A549 treated with AZD9567 at 1 μM for 4 hours (cell line): ENCODE data around the gene SELE. TPM values are rescaled to one million over a fixed set of nuclear protein-coding genes. Genes with fewer than 3 reads are reported as not detected.

ENCODE experiments used
- total RNA-seq: library from RNA; stranded (reverse); fragments of 200-300 nt; extraction: Qiagen RNA extraction; gene quantifications from 5 replicates; pipeline ENCODE4 v1.2.3, GENCODE V29; 2022; ENCODE audit not compliant: insufficient read depth

The SELE gene, protein sequence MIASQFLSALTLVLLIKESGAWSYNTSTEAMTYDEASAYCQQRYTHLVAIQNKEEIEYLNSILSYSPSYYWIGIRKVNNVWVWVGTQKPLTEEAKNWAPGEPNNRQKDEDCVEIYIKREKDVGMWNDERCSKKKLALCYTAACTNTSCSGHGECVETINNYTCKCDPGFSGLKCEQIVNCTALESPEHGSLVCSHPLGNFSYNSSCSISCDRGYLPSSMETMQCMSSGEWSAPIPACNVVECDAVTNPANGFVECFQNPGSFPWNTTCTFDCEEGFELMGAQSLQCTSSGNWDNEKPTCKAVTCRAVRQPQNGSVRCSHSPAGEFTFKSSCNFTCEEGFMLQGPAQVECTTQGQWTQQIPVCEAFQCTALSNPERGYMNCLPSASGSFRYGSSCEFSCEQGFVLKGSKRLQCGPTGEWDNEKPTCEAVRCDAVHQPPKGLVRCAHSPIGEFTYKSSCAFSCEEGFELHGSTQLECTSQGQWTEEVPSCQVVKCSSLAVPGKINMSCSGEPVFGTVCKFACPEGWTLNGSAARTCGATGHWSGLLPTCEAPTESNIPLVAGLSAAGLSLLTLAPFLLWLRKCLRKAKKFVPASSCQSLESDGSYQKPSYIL
- total RNA-seq: 0.02 TPM in 1 of 5 replicates, not detected in the others

DNA sequence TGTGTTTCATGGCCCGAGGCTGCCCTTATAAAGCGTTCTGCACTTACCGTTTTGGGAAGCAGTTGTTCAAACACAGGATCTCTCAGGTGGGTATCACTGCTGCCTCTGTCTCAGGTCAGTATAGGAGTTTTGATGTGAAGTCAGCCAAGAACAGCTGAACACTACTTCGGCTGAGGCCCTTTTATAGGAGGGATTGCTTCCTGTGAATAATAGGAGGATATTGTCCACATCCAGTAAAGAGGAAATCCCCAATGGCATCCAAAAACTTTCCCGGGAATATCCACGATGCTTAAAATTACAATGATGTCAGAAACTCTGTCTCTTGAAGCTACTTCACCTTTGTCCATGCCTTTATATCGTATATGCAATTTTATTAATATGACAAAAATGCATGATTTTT lies at the start of gene SELE:
SELE (minus strand) TSS at position 156 of the 400 bp plus-strand sequence. CDS start 467 bp downstream, outside the sequence.

DNA sequence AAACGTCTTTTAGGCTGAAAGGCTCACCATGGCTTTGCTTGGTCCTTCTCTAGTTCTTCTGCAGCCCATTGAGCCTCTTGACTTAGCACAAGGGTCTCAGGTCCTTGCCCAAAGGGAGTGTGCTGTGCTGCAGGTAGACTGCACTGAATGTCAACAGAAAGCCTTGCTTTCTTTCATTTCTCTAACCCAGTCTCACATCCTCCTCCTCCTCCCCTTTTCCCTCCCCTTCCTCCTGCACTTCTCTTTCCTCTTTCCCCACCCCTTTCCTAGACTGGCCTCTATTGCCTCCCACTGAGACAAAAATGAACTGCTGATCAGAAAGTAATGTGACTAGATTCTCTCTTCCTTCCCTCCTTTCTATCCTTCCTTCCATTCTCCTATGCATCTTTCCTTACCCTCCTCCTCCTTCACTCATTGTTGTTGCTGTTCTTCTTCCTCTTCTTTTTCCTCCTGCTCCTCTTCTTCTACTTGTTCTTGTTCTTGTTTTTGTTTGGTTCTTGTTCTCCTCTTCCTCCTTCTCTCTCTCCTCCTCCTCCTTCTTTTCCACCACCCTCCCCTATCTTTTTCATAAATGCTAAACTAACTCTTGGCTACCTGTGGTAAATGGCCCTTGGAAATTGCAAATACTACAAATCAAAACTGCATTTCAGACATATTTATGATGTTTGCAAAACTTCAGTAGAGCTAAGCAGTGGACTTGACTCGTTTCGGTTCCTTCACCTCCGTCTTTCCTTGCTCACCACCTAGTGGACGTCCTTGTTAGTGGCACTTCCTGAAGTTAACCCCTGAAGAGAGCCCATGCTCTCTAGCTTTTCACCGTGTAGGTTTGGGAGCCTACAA lies 22.2 kb downstream of the SELE start, which contains the start of gene SELL:
SELL (minus strand) TSS at position 152 of the 840 bp plus-strand sequence; CDS start at position 30, 122 bp downstream.

Other genes with a start within 250 kb of the SELE start
- 22.5 to 28.8 TPM (median 26.1 TPM) in 5 replicates for gene SLC19A2, start 248.1 kb downstream of the SELE start, total RNA-seq
- gene F5, start 147.6 kb downstream of the SELE start, total RNA-seq: 0.06 to 0.17 TPM (median 0.12 TPM) in 4 of 5 replicates, not detected in the other
- not detected in 5 replicates for gene SELP, start 104.0 kb downstream of the SELE start, total RNA-seq
- gene SELL, start 22.5 kb downstream of the SELE start, total RNA-seq: 0.15 to 0.35 TPM (median 0.21 TPM) in 4 of 5 replicates, not detected in the other
- gene METTL18, start 60.8 kb upstream of the SELE start, total RNA-seq: 4.1 to 5.8 TPM (median 4.7 TPM) in 5 replicates
- gene SCYL3, start 159.8 kb upstream of the SELE start, total RNA-seq: 2.0 to 3.8 TPM (median 3.5 TPM) in 5 replicates